Aorta (tissue), 5 donors: ENCODE results near the gene ATG7. TPM values are rescaled to one million over a fixed set of nuclear protein-coding genes. Genes with fewer than 3 reads are reported as not detected.

Source experiments
- ATAC-seq: fragments of 200-7000 bp; cut with Tn5 transposase; one replicate; pipeline ENCODE4 v1.9.1; 2022; ENCODE audit warnings: moderate library complexity; ENCODE audit not compliant: low FRiP score
- DNase-seq, 2 donors: peaks; one replicate each; pipeline ENCODE4 v3.0.0-alpha.2; 2020
- H3K27ac ChIP-seq, 2 donors: one replicate each; pipeline ENCODE4 v1.5.1; 2013; ENCODE audit warnings: low read length in 2 of 2, mild to moderate bottlenecking in 2 of 2, moderate library complexity in 2 of 2, control low read depth in 1 of 2, inconsistent platforms in 1 of 2, low read depth in 1 of 2
- H3K27me3 ChIP-seq, 2 donors: one replicate each; pipeline ENCODE4 v1.6.1; 2013; ENCODE audit warnings: control low read depth in 1 of 2, low read length in 1 of 2, mild to moderate bottlenecking in 1 of 2, moderate library complexity in 1 of 2; ENCODE audit not compliant: insufficient read depth in 2 of 2, control insufficient read depth in 1 of 2
- H3K36me3 ChIP-seq, 2 donors: one replicate each; pipeline ENCODE4 v1.6.1; 2013; ENCODE audit warnings: control low read depth in 1 of 2, low read length in 1 of 2, mild to moderate bottlenecking in 1 of 2; ENCODE audit not compliant: insufficient read depth in 2 of 2, control insufficient read depth in 1 of 2
- H3K4me1 ChIP-seq, 2 donors: one replicate each; pipeline ENCODE4 v1.6.1; 2013; ENCODE audit warnings: low read length in 2 of 2, control low read depth in 1 of 2, mild to moderate bottlenecking in 1 of 2, moderate library complexity in 1 of 2; ENCODE audit not compliant: insufficient read depth in 2 of 2, control insufficient read depth in 1 of 2
- H3K4me3 ChIP-seq, 2 donors: one replicate each; pipeline ENCODE4 v1.5.1; 2013; ENCODE audit warnings: low read length in 2 of 2, control low read depth in 1 of 2, mild to moderate bottlenecking in 1 of 2
- H3K9me3 ChIP-seq: one replicate; pipeline ENCODE4 v1.6.1; 2013; ENCODE audit warnings: mild to moderate bottlenecking, low read length; ENCODE audit not compliant: control insufficient read depth
- WGBS, 2 donors: extraction: QIAGEN DNeasy Blood & Tissue Kit; methylation state at CpG; one replicate each; pipeline ENCODE4 v1.1.7; 2013; 5-methylcytosine and 5-hydroxymethylcytosine counted together
- intact Hi-C, 2 donors: fragments of 100-400 bp; cut with DNase I; formaldehyde crosslinking; loops; one replicate each; pipeline versions ENCODE4 v1.14.2 to v1.15.0; 2022
- polyA plus RNA-seq, 2 donors: library from polyadenylated mRNA; stranded (reverse); fragments of 200-250 nt; gene quantifications; one replicate each; pipeline ENCODE4 v1.2.3, GENCODE V29; 2013
- total RNA-seq, 2 donors: library from RNA; stranded (reverse); fragmentation: NEBNext Ultra II Directional; extraction: Animal tissue kit (Norgen Biotek cat#: 25700); gene quantifications; one replicate each; pipeline ENCODE4 v1.2.1, GENCODE V29; 2021
- donor health status: healthy with polysubstance abuse.
- donor health status: Bipolar disorder and iron deficiency.
- donor health status: DM: no; HTN: no; CAD: no.
- donor health status: DM: no; HTN: no; CAD: no.
- donor health status: DM: yes; HTN: yes; CAD: no.

ATG7 gene
- total and polyA plus RNA-seq, 4 donors = 5.1 to 84.1 (median 29.1) TPM

DNA sequence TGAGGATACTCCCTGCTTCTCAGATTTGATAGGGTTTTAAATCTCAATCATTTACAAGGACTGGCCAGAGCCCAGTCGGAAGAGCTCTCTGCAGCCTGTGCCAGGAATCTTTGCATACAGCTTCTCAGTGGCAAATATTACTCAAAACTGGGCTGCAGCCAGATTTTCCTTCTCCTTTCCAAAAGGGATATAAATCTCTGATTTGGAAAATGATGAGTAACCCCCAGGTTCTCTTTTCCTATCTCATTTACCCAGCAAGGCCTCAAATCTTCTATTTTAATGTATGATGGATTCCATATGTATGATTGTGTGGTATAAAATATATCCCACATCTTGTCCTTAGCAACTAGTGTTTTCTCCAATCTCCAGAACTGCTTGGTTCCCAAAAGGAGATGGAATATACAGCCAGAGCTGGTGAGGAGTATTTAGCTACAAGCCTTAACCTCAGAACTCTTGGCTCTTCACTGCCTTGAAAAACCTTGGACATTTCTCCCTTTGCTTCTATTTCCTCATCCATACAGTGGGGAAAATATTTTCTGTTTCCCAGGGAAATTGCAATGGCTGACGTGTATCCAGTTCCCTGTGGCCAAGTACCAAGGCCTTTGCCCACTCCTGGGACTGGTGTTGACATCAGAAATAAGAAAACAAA, 114.4 kb downstream of the ATG7 start:
- no peak for DNase-seq
- Histone ChIP-seq H3K27me3 (no peaks in the 10 kb centered on the region), H3K4me1 (peaks cover 2 to 4% of the 10 kb centered on the region in 2 donors), H3K4me3 (no peak overlapping the region), H3K36me3 (peaks cover 0 to 2% of the 10 kb centered on the region in 2 donors), H3K27ac (no peak overlapping the region), H3K9me3 (no peaks in the 10 kb centered on the region)
- no peak for ATAC-seq
- intact Hi-C loops = loop anchor here (10.0 kb wide), 3 partner anchors 78 to 168 kb away; no protein-coding TSS in a partner anchor
- WGBS, 2 donors = 25 to 28% methylated on average over 2 of the region's 2 CpGs

DNA sequence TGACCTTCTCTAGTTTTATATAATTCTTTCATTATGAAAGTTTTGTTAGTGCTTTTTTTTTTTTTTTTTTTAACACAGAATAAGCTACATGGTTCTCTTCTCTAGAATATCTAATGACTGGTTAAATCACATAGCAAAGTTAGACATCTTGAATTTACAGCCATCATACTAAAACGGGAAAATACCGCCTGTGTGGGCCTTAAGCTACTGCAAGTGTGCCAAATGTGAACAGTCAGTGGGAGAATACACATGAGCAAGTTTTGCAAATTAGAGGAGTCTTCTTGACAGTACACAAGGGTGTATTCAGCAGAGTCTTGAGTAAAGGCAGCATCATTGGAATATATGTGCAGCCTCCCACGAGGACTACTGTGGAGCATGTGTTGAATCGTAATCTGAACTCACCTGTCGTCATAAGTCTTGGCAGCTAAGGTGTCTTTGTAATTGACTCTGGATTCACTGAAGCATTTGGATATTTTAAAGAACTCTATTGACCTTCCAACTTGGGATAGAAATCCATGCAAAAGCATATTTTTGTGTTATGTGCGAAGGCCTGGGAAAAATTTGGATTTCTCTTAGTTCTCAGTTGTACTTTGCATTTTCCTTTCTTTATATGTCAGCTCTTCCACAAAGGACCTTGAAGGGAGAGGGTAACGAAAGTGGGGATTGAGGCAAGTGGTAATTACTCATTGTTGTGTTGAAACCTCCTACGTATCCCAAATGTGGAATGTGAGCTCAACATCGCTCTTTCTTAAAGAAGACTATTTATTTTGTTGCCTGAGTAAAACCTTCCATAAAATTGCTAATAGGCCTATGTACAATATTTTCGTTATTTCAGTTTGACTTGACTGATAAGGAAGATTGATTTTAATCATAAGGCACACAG, 117.4 kb downstream of the ATG7 start:
- DNase-seq = no peak
- Histone ChIP-seq H3K27ac (no peak overlapping the region), H3K9me3 (no peaks in the 10 kb centered on the region), H3K4me3 (no peak overlapping the region), H3K27me3 (no peaks in the 10 kb centered on the region), H3K36me3 (peaks cover 0 to 2% of the 10 kb centered on the region in 2 donors), H3K4me1 (peaks cover 2 to 4% of the 10 kb centered on the region in 2 donors)
- no peak for ATAC-seq
- intact Hi-C loops = loop anchor here (2.0 to 10.0 kb wide), 4 partner anchors 51 to 165 kb away; no protein-coding TSS in a partner anchor
- whole genome bisulfite sequencing, 2 donors = 64 to 79% methylated on average over 10 of the region's 10 CpGs

DNA sequence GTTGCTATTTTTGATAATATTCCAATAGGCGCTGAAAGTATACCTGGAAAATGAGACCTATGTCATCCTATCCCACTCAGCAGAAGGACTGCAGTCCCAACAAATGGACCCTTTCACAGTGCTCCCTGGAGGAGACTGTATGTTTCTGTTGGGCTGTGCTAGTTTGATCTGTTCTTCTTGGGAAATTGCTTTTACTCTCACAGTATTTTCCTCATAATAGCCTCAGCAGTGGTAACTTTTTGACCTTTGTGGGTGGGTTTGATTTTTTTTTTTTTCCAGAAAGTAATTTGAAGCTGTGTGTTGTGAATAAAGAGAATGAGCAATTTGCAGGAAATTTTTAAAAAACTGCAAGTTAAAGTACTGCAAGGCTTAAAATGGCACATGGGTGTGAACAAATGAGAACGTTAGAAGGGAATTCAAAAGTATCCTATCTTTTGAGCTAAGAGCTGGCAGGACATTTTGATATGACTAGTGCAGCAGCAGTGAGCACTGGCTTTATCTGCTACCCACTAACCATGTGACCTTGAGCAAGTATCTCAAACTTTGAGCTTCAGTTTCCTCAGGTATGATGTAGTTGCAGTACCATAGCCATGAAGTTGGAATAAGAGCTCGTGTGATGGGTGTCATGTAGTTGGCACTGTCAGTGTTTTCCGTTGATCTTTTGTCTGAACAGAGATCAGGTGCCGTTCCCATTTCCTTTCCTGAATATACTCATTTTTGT, 118.4 kb downstream of the ATG7 start:
- Histone ChIP-seq H3K27ac (no peak overlapping the region), H3K36me3 (peaks cover 0 to 2% of the 10 kb centered on the region in 2 donors), H3K4me3 (no peak overlapping the region), H3K9me3 (no peaks in the 10 kb centered on the region), H3K4me1 (peaks cover 2 to 4% of the 10 kb centered on the region in 2 donors), H3K27me3 (no peaks in the 10 kb centered on the region)
- intact Hi-C loops = loop anchor here in 1 of 2 donors (2.0 kb wide), 1 partner anchor 50 kb away; no protein-coding TSS in a partner anchor
- DNase-seq (no peak), ATAC-seq (no peak)
- WGBS, 2 donors = 20 to 38% methylated on average over 5 of the region's 5 CpGs

DNA sequence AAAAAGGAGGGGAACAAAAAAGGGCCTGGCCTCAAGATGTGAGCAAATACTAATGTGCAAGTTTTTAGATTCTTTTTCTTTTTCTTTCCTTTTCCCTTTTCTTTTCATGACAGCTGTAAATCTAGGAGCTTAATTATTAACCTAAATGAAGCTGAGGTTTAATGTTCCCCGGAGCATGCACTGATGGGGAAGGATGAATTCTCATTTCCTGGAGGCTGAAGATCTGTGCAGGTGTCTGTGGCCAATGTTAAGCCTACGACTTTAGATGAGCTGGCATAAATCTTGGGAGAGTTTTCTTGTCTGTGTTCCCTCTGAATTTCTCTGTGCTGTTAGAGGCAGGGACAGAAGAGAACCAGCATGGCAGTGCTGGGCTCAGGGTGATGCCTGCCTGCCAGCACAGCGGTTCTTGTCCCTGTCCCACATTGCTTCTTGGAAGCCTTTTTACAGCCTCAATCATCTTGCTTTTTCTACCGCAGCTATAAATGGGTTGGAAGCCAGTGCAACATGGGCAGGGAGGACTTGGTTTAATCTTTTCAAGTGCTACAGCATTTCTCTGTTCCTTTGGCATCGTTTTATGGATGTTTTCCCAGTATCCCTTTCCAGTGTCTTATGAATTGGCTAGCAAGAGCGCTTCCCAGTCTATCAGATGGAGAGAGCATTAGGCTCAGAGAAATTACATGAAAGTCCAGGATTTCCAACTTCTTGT, 119.1 kb downstream of the ATG7 start:
- ATAC-seq (peak; percentile 28), DNase-seq (no peak)
- H3K4me3 ChIP-seq = no peak overlapping the region
- WGBS, 2 donors = 54 to 68% methylated on average over 6 of the region's 6 CpGs
- intact Hi-C loops = loop anchor here in 1 of 2 donors (2.0 kb wide), 1 partner anchor 49 kb away; no protein-coding TSS in a partner anchor
- H3K27me3 ChIP-seq = no peaks in the 10 kb centered on the region
- peaks cover 0 to 2% of the 10 kb centered on the region in 2 donors for H3K36me3 ChIP-seq
- no peak overlapping the region for H3K27ac ChIP-seq
- no peaks in the 10 kb centered on the region for H3K9me3 ChIP-seq
- H3K4me1 ChIP-seq = peaks cover 4% of the 10 kb centered on the region in 2 donors

DNA sequence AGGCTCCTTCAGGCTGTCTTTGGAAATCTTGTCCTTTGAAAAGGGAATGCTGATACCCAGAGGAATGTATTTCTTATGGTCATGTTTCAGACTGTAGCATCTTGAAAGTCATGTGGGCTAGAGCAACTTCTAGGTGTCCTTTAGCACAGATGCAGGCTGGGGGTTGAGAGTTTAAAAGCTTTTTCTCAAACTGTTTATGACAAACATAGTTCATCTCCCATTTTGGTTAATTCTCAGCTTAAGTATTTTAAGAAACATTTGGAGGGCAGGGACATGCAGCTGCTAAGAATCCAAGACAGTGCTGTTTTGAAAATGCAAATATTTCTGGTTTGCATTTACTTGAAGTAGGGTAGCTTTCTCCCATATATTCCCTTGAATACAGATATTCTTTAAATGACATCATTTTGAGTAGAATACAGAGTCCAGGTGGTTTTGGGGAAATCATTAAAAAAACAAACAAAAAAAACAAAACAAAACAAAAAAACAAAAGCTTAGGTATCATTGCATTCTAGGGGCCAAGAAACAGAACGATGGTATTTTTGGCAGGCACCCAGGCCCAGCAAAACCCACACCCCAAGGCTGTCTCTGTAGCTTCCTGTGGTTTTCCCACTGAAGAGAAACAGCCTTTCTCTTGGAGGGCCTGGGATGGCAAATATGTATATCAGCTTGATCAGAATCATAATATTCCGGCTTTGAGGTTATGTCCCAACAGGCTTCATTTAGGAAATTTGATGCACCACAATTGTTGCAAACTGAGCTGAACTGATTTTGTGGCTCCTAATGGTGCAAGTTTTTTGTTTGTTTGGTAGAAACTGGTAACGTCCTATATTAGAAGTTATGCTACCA, 120.0 kb downstream of the ATG7 start:
- peaks cover 4% of the 10 kb centered on the region in 2 donors for H3K4me1 ChIP-seq
- intact Hi-C loops = no loop called here
- no peaks in the 10 kb centered on the region for H3K27me3 ChIP-seq
- no peaks in the 10 kb centered on the region for H3K9me3 ChIP-seq
- H3K36me3 ChIP-seq = peaks cover 0 to 2% of the 10 kb centered on the region in 2 donors
- no peak for ATAC-seq
- DNase-seq = no peak
- 55 to 60% methylated on average over 3 of the region's 3 CpGs for WGBS, 2 donors
- no peak overlapping the region for H3K27ac ChIP-seq
- no peak overlapping the region for H3K4me3 ChIP-seq

DNA sequence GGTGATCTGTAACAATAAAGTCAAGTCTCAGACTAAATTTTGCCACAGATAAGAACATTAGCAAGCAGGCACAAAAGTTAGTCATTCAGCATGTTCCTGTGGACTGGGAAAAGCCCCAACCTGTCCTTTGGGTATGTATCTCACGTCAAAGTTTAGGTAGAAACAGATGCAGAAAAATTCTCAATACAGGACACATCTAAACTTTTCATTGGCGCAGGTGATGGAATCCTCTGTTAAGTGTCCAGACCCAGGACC, 120.6 kb downstream of the ATG7 start:
- Histone ChIP-seq H3K27ac (no peak overlapping the region), H3K9me3 (no peaks in the 10 kb centered on the region), H3K27me3 (no peaks in the 10 kb centered on the region), H3K36me3 (peaks cover 0 to 2% of the 10 kb centered on the region in 2 donors), H3K4me1 (peaks cover 4% of the 10 kb centered on the region in 2 donors), H3K4me3 (no peak overlapping the region)
- ATAC-seq = no peak
- 94 to 98% methylated on average over 2 of the region's 2 CpGs for WGBS, 2 donors
- intact Hi-C loops = no loop called here
- DNase-seq = no peak

DNA sequence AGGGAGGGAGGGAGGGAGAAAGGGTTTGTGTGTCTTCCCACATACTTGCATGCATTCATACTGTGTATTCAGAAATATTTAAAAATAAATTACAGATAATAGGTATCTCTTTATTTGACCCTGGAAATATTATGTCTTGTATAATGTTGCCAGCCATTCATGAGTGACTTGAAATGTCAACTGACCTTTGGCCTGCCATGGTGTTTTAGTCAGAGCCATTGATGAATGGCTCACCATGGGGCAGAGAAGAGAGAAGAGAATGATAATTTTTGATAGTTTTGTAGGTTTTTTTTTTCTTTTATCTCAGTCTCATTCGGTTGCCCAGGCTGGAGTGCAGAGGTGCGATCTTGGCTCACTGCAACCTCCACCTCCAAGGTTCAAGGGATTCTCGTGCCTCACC, 121.2 kb downstream of the ATG7 start:
- peaks cover 0 to 2% of the 10 kb centered on the region in 2 donors for H3K36me3 ChIP-seq
- H3K4me1 ChIP-seq = peaks cover 4% of the 10 kb centered on the region in 2 donors
- intact Hi-C loops = no loop called here
- no peaks in the 10 kb centered on the region for H3K27me3 ChIP-seq
- 97 to 100% methylated on average over 3 of the region's 3 CpGs for WGBS, 2 donors
- DNase-seq (no peak), ATAC-seq (no peak)
- no peak overlapping the region for H3K4me3 ChIP-seq
- no peak overlapping the region for H3K27ac ChIP-seq
- no peaks in the 10 kb centered on the region for H3K9me3 ChIP-seq
